Endodermal cell (in vitro differentiated cells): Measurements from ENCODE around the gene OR8B2. TPM values are rescaled to one million over a fixed set of nuclear protein-coding genes. Genes with fewer than 3 reads are reported as not detected.

Source experiments
- DNase-seq: peaks from one replicate; pipeline ENCODE4 v3.0.0-alpha.2; 2017
- H3K27ac ChIP-seq: 2 replicates; pipeline ENCODE4 v1.5.1; 2013; ENCODE audit warnings: mild to moderate bottlenecking, low read depth, low read length, moderate library complexity
- H3K27me3 ChIP-seq: 2 replicates; pipeline ENCODE4 v1.6.1; 2013; ENCODE audit warnings: mild to moderate bottlenecking, low read length, moderate library complexity; ENCODE audit not compliant: insufficient read depth, control insufficient read depth, poor library complexity, severe bottlenecking
- H3K36me3 ChIP-seq: 2 replicates; pipeline ENCODE4 v1.7.0; 2013; ENCODE audit warnings: mild to moderate bottlenecking, low read length, moderate library complexity; ENCODE audit not compliant: control insufficient read depth, insufficient read depth
- H3K4me1 ChIP-seq: one replicate; pipeline ENCODE4 v1.7.0; 2013; ENCODE audit warnings: low read length; ENCODE audit not compliant: control insufficient read depth, insufficient read depth
- H3K4me3 ChIP-seq: 2 replicates; pipeline ENCODE4 v1.5.1; 2013; ENCODE audit warnings: mild to moderate bottlenecking, low read length, moderate library complexity
- H3K9ac ChIP-seq: 2 replicates; pipeline ENCODE4 v1.6.1; 2013; ENCODE audit warnings: mild to moderate bottlenecking, low read length, moderate library complexity; ENCODE audit not compliant: poor library complexity, severe bottlenecking; ENCODE audit errors: extremely low read depth
- H3K9me3 ChIP-seq: 2 replicates; pipeline ENCODE4 v1.6.1; 2013; ENCODE audit warnings: mild to moderate bottlenecking, low read length, moderate library complexity; ENCODE audit not compliant: control insufficient read depth
- H3K27ac Mint-ChIP-seq: 2 replicates; pipeline ENCODE4 v1.8.0; 2020; ENCODE audit warnings: mixed read lengths
- H3K27me3 Mint-ChIP-seq: 2 replicates; pipeline ENCODE4 v1.8.0; 2021; ENCODE audit warnings: mild to moderate bottlenecking, mixed read lengths; ENCODE audit not compliant: insufficient read depth
- H3K36me3 Mint-ChIP-seq: 2 replicates; pipeline ENCODE4 v1.8.0; 2020; ENCODE audit warnings: low read depth, mixed read lengths
- H3K4me1 Mint-ChIP-seq: 2 replicates; pipeline ENCODE4 v1.8.0; 2020; ENCODE audit warnings: mixed read lengths
- H3K4me3 Mint-ChIP-seq: 2 replicates; pipeline ENCODE4 v1.8.0; 2020; ENCODE audit warnings: mild to moderate bottlenecking, moderate library complexity, mixed read lengths
- H3K9me3 Mint-ChIP-seq: 2 replicates; pipeline ENCODE4 v1.8.0; 2020; ENCODE audit warnings: mild to moderate bottlenecking, mixed read lengths
- CTCF ChIP-seq: fragments of 200-600 bp; sonication (generic); conservative IDR thresholded peaks from 2 replicates; pipeline ENCODE4 v1.5.0; 2021; ENCODE audit warnings: antibody characterized with exemption, mild to moderate bottlenecking
- WGBS, 2 experiments: methylation state at CpG; one replicate each; pipeline versions ENCODE4 v1.1.5 to v1.1.7; 2013; ENCODE audit warnings: missing lambda C conversion rate in 2 of 2, mixed read lengths in 1 of 2; ENCODE audit not compliant: insufficient coverage in 1 of 2, insufficient read length in 1 of 2; 5-methylcytosine and 5-hydroxymethylcytosine counted together
- long read RNA-seq, 4 experiments: library from polyadenylated mRNA in 2 of 4; library from RNA in 1 of 4; library from capped mRNA in 1 of 4; stranded (forward) in 3 of 4; unstranded in 1 of 4; transcript quantifications; one replicate each; pipeline ENCODE4 v2.0.0, GENCODE V29; 2020 to 2021; ENCODE audit warnings: inconsistent platforms in 1 of 4
- polyA plus RNA-seq, 2 experiments: library from polyadenylated mRNA; stranded (reverse); fragments of 50-300 nt; gene quantifications; one replicate each; pipeline ENCODE4 v1.2.3, GENCODE V29; 2013
- total RNA-seq, 2 donors: library from RNA; stranded (reverse); fragmentation: NEBNext Ultra II Directional in 1 of 2; extraction: Animal tissue kit (Norgen Biotek cat#: 25700) in 1 of 2; gene quantifications; 2 replicates in 1 of 2; 3 replicates in 1 of 2; pipeline ENCODE4 v1.2.1, GENCODE V29; 2021

Gene OR8B2
- total RNA-seq, result not detected
- polyA plus RNA-seq (2013, experiment 1 of 2), result not detected
- not detected for polyA plus RNA-seq (2013, experiment 2 of 2)
- long read RNA-seq, experiment 1, result 0 reads
- long read RNA-seq, experiment 2, result 0 reads
- long read RNA-seq, experiment 3, result 0 reads
- long read RNA-seq, experiment 4, result 0 reads

DNA sequence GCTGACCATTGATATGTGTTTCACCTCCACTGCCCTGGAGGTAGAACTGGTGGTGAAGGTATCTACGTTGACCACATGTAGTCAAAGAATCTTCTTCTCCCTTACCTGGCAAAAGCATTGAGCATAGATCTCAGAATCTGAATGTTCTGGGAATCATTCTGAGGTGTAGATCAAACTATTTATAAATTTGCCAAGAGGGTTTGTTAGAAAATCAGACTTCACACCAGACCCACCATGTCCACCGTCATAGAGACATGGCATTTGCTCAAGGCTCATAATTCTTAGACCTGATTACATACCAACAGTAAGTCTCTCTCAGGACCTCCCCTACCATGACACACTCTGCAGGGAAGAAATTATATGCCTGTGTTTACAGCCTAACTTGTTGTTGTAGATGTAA lies at the start of gene OR8B2:
TSS of gene OR8B2 (minus strand) at position 101 of the 400 bp plus-strand sequence. CDS start 1,156 bp downstream, outside the sequence.
- H3K9me3 ChIP-seq, result no peaks in the 10 kb centered on the region
- H3K9me3 Mint-ChIP-seq, result peaks cover 2% of the 10 kb centered on the region
- no peaks in the 10 kb centered on the region for H3K4me1 Mint-ChIP-seq

DNA sequence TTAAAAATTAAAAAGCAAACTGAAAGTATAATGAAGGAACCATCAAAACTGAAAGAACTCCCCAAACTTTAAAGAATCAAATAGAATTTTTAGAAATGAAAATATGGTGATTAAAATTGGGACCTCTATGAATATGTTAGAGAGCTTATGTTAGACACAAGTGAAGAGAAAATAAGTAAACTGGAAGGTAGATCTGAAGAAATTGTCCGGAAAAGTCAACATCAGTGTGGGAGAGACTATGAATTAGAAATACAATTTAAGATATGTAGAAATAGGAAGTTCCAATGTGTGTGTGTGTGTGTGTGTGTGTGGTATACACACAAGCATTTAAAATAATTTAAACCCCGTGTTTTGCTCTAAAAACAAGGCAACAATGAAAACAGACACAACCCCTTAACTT lies 45.3 kb upstream of the OR8B2 start:
- Mint-ChIP-seq H3K36me3 (no peaks in the 10 kb centered on the region), H3K4me3 (no peak overlapping the region), H3K27ac (no peak overlapping the region), H3K9me3 (peaks cover 13% of the 10 kb centered on the region), H3K27me3 (no peaks in the 10 kb centered on the region), H3K4me1 (no peaks in the 10 kb centered on the region)
- no peak for DNase-seq
- no peaks in the 10 kb centered on the region for H3K36me3 ChIP-seq
- no peak overlapping the region for H3K9ac ChIP-seq
- 96% methylated on average over 1 of the region's 2 CpGs; no CpG with 5 or more reads in 1 of the 2 experiments for WGBS, 2 experiments
- H3K4me3 ChIP-seq, result no peak overlapping the region
- peaks cover 16% of the 10 kb centered on the region for H3K9me3 ChIP-seq
- H3K4me1 ChIP-seq, result no peaks in the 10 kb centered on the region
- no peak for TF ChIP-seq CTCF
- H3K27me3 ChIP-seq, result peaks cover 3% of the 10 kb centered on the region
- no peak overlapping the region for H3K27ac ChIP-seq

More for the DNA sequence above, at the start of gene OR8B2:
- Mint-ChIP-seq H3K27me3 (no peaks in the 10 kb centered on the region), H3K27ac (no peak within 1 kb of the TSS), H3K4me3 (no peak within 1 kb of the TSS), H3K36me3 (no peaks in the 10 kb centered on the region)
- H3K27ac ChIP-seq, result no peak within 1 kb of the TSS
- no peak for TF ChIP-seq CTCF
- DNase-seq, result no peak
- H3K4me1 ChIP-seq, result no peaks in the 10 kb centered on the region
- no peaks in the 10 kb centered on the region for H3K27me3 ChIP-seq
- H3K9ac ChIP-seq, result no peak within 1 kb of the TSS
- H3K4me3 ChIP-seq, result no peak within 1 kb of the TSS
- 90% methylated on average over 2 of the region's 2 CpGs; no CpG with 5 or more reads in 1 of the 2 experiments for WGBS, 2 experiments
- no peaks in the 10 kb centered on the region for H3K36me3 ChIP-seq

GRCh38 chr11:124424384-124424921 lies 40.2 kb upstream of the OR8B2 start, which contains the start of gene OR8B4:
Gene OR8B4 (minus strand): TSS chr11:124424871. CDS start chr11:124424871, 0 bp downstream.
- Mint-ChIP-seq H3K36me3 (no peaks in the 10 kb centered on the region), H3K4me1 (no peaks in the 10 kb centered on the region), H3K27ac (no peak within 1 kb of the TSS), H3K9me3 (peaks cover 9% of the 10 kb centered on the region), H3K27me3 (peaks cover 2% of the 10 kb centered on the region), H3K4me3 (no peak within 1 kb of the TSS)
- H3K9me3 ChIP-seq, result peaks cover 5% of the 10 kb centered on the region
- no peak for DNase-seq
- H3K4me3 ChIP-seq, result no peak within 1 kb of the TSS
- 92 to 100% methylated on average over 1 to 2 of the region's 2 CpGs for WGBS, 2 experiments
- TF ChIP-seq CTCF, result no peak
- H3K36me3 ChIP-seq, result no peaks in the 10 kb centered on the region
- H3K27ac ChIP-seq, result no peak within 1 kb of the TSS
- H3K4me1 ChIP-seq, result no peaks in the 10 kb centered on the region
- no peak within 1 kb of the TSS for H3K9ac ChIP-seq
- peaks cover 3% of the 10 kb centered on the region for H3K27me3 ChIP-seq
